22Rv1 (cell line): ENCODE measurements around the gene STKLD1.
"Not testable (repeated sequence)": the region's sequence is repeated elsewhere in the genome, so short reads cannot be mapped to it uniquely, and the experiment has no call there.

Source experiments
- H3K27ac ChIP-seq: fragments of 450-650 bp; 2 replicates; pipeline ENCODE4 v1.5.1; 2017
- ZFX ChIP-seq: fragments of 450-650 bp; IDR thresholded peaks from 2 replicates; pipeline ENCODE4 v1.6.1; 2017; ENCODE audit warnings: antibody characterized with exemption, borderline replicate concordance
- TF ChIP-seq, protein P1 (sequence below): fragments of 450-650 bp; IDR thresholded peaks from 2 replicates; pipeline ENCODE4 v1.5.1; 2017; ENCODE audit warnings: mild to moderate bottlenecking

Gene STKLD1

DNA sequence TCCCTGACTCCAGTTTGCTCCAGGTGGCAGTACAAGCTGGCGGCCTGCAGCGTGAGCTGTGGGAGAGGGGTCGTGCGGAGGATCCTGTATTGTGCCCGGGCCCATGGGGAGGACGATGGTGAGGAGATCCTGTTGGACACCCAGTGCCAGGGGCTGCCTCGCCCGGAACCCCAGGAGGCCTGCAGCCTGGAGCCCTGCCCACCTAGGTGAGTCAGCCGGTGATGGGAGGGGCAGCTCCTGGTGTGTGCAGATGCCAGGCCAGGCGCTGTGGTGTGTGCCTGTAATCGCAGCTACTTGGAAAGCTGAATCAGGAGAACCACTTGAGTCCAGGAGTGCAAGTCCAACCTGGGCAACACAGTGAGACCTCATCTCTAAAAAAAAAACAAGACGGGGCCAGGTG, 73.6 kb downstream of the STKLD1 start:
- no peak overlapping the region for H3K27ac ChIP-seq
- TF ChIP-seq ZFX, result no peak
- TF ChIP-seq, protein P1, sequence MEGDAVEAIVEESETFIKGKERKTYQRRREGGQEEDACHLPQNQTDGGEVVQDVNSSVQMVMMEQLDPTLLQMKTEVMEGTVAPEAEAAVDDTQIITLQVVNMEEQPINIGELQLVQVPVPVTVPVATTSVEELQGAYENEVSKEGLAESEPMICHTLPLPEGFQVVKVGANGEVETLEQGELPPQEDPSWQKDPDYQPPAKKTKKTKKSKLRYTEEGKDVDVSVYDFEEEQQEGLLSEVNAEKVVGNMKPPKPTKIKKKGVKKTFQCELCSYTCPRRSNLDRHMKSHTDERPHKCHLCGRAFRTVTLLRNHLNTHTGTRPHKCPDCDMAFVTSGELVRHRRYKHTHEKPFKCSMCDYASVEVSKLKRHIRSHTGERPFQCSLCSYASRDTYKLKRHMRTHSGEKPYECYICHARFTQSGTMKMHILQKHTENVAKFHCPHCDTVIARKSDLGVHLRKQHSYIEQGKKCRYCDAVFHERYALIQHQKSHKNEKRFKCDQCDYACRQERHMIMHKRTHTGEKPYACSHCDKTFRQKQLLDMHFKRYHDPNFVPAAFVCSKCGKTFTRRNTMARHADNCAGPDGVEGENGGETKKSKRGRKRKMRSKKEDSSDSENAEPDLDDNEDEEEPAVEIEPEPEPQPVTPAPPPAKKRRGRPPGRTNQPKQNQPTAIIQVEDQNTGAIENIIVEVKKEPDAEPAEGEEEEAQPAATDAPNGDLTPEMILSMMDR, result no peak

- H3K27ac ChIP-seq, result not testable (repeated sequence)
Measured at GRCh38 chr9:133451865-133452264, 75.7 kb downstream of the STKLD1 start.

DNA sequence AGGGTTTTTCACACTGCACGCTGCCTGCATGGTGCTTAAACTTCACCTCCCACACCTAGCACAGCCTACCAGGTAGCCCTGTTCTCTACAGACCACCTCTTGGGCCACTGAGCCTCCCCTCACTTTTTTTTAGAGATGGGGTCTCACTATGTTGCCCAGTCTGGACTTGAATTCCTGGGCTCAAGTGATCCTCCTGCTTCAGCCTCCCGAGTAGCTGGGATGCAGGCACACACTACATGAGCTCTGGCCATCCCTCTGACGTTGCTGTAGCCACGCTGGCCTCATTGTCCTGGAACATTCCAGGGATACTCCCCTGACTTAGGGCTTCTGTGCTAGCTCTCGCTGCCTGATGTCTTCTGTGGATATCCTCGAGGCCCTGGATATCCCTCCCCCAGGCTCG, 76.4 kb downstream of the STKLD1 start:
- H3K27ac ChIP-seq, result no peak overlapping the region
- TF ChIP-seq, protein P1, result no peak
- no peak for TF ChIP-seq ZFX

GRCh38 chr9:133453651-133454050, 77.5 kb downstream of the STKLD1 start:
- H3K27ac ChIP-seq, result no peak overlapping the region
- TF ChIP-seq, protein P1, result no peak
- TF ChIP-seq ZFX, result no peak

- TF ChIP-seq, protein P1, result no peak
- no peak for TF ChIP-seq ZFX
- no peak overlapping the region for H3K27ac ChIP-seq
Measured at GRCh38 chr9:133454325-133454724, 78.2 kb downstream of the STKLD1 start.

DNA sequence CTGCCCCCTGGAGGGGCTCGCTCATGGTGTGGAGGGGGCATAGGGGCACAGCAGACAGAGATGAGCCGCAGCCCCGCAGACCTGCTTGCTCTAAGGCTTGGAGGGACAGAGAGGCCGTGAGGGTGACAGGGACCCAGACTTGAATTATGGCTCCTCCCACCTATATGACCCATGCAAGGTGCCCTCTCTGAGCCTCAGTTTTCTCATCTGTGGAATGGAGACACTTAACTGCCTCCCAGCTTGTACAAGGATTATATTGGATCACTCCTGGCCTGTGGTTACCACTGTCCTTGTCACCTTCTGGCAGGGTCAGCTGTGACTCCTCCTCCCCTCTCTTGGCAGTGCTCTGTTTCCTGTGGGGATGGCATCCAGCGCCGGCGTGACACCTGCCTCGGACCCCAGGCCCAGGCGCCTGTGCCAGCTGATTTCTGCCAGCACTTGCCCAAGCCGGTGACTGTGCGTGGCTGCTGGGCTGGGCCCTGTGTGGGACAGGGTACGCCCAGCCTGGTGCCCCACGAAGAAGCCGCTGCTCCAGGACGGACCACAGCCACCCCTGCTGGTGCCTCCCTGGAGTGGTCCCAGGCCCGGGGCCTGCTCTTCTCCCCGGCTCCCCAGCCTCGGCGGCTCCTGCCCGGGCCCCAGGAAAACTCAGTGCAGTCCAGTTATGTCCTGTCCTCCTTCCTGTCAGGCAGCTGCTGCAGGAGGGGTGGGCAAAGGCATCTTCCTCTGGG, 78.9 kb downstream of the STKLD1 start:
- H3K27ac ChIP-seq, result no peak overlapping the region
- TF ChIP-seq, protein P1, result no peak
- no peak for TF ChIP-seq ZFX
